ENCODE measurements around the gene NDUFV3.
"Not testable (repeated sequence)": the region's sequence is repeated elsewhere in the genome, so short reads cannot be mapped to it uniquely, and the experiment has no call there.

DNA sequence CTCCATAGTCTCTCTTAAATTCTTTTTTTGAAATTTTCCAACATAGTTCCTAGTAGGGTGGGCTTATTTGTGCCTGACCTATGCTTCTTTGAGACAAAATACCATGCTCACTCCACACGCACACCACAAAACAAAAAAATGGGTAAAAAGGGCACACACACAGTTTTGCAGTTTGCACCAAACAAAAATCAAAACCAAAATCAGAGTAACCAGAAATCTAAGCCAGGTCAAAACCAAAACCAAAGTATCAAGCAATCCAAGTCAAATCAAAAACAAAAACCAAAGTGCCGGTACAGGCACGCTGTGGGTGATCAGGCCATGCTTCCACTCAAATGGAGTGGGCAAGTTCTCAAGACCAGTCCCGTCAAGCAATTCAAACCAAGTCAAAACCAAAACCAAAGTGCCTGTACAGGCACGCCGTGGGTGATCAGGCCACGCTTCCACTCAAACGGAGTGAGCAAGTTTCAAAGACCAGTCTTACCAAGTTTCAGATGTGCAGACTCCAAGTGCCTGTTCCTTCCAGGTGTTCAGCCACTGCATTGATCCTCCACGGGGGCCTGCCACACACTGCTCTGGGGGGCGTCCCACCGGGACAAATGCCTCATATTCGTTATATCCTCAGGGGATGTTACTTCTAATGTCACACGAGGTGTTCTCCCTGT, 56.1 kb downstream of the NDUFV3 start:
- TF ChIP-seq, protein P1, sequence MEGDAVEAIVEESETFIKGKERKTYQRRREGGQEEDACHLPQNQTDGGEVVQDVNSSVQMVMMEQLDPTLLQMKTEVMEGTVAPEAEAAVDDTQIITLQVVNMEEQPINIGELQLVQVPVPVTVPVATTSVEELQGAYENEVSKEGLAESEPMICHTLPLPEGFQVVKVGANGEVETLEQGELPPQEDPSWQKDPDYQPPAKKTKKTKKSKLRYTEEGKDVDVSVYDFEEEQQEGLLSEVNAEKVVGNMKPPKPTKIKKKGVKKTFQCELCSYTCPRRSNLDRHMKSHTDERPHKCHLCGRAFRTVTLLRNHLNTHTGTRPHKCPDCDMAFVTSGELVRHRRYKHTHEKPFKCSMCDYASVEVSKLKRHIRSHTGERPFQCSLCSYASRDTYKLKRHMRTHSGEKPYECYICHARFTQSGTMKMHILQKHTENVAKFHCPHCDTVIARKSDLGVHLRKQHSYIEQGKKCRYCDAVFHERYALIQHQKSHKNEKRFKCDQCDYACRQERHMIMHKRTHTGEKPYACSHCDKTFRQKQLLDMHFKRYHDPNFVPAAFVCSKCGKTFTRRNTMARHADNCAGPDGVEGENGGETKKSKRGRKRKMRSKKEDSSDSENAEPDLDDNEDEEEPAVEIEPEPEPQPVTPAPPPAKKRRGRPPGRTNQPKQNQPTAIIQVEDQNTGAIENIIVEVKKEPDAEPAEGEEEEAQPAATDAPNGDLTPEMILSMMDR (IDR thresholded peaks at IDR 0.05; ENCODE audit: low read depth, low read length, poor library complexity, severe bottlenecking), result not testable (repeated sequence)
- not testable (repeated sequence) for TF ChIP-seq EZH2phosphoT487 (IDR thresholded peaks at IDR 0.05; ENCODE audit: borderline replicate concordance, low read length)
